HG03039 (cell line): ENCODE measurements around the gene A3GALT2.
"Not testable (repeated sequence)": the region's sequence is repeated elsewhere in the genome, so short reads cannot be mapped to it uniquely, and the experiment has no call there.

Experiments used
- ATAC-seq: cut with Tn5 transposase; IDR thresholded peaks from one replicate; pipeline ENCODE4 v1.9.1; 2021; ENCODE audit warnings: mild to moderate bottlenecking, moderate library complexity; ENCODE audit not compliant: unreplicated experiment

Gene A3GALT2

DNA sequence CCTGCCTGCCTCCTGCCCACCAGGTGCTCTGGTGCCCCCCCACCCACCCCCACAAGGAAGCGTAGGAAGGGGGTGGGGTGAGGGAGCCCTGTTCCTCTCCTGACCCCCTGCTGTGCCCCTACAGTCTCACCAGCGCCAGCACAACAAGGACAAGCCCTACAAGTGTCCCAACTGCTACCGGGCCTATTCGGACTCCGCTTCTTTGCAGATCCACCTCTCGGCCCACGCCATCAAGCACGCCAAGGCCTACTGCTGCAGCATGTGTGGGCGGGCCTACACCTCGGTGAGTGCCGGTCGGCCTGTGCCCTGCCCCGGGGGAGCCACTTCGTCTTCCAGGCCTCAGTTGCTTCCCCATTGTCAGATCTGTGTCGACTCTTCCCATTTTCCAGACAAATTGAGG lies 25.9 kb downstream of the A3GALT2 start:
- no peak for ATAC-seq

DNA sequence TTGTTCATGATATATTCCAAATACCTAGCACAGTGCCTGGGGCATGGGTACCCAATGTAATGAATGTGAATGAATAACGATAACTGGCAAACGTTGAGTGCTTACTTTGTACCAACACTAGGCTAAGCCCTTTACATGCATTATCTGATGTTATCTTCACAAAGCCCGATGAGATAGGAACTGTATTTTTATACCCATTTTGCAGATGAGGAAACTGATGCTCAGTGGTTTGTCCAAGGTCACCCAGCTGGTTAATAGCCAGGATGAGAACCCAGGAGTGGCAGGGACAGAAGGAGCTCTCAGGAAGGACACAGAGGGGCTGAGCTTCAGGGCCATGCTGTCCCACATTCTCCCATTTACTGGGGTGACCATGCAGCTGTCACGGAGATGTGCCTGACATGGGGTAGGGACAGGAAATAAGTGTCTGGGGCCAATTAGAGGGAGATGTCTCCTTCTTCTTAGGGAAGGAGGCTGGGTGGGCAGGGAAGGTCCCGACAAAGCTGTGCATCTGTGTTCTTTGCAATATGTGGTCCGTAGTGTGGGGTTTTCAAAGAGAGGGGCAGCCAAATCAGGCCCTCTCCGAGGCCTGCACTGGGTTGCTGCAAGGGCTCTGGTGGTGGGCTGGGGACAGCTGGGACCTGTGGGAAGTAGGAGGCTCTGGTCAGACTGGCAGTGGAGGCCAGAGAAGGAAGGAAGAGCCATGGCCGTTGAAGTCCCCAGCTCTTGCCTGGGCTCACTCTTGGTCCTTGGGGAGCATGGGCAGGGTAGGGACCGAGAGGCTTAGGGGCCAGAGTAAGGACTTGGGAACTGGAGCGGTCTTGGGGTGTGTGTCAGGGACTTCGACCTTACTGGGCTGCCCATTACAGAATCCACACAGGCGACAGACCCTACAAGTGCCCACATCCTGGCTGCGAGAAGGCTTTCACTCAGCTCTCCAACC lies 26.6 kb downstream of the A3GALT2 start:
- no peak for ATAC-seq

DNA sequence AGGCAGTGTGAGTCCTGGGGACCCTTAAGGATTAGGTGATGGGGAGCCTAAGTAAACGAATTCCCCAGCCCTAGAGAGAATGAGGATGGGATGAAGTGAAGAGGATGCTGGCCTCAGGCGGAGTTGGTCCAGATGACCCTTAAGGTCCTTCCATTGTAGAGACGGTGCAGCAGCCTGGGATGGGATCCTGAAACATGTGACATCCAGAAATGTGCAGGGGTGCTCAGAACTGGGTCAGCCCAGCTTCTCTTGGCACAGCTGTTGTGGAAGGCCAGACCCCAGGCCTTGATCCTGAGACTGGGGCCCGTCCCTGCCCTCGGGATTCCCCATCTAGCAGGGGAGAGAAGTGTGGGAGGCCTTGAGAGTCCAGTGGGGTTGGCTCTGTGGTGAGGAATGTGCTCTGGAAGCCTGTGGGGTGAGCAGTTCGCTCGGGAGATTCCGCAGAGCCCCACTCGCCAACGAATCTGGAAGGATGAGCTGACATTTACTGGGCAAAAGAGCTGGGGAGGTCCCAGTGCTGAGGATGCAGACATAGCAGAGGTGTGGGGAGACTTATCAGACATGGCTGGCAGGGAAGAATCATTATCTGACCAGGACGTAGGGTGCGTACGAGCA lies 28.1 kb downstream of the A3GALT2 start:
- no peak for ATAC-seq

DNA sequence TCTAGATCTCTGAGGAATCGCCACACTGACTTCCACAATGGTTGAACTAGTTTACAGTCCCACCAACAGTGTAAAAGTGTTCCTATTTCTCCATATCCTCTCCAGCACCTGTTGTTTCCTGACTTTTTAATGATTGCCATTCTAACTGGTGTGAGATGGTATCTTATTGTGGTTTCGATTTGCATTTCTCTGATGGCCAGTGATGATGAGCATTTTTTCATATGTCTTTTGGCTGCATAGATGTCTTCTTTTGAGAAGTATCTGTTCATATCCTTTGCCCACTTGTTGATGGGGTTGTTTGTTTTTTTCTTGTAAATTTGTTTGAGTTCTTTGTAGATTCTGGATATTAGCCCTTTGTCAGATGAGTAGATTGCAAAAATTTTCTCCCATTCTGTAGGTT lies 30.3 kb downstream of the A3GALT2 start:
- not testable (repeated sequence) for ATAC-seq

DNA sequence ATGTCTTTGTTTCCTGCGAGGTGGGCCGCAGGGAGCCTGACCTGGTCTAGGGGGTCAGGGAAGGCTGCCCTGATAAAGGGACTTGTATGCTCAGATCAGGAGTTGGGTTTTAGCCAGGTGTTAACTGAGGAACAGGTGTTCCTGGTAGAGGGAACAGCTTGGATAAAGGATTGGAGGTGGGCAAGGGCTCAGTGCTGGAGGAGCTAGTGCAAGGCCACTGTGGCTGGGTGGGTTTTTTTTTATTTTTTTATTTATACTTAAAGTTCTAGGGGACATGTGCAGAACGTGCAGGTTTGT lies 31.1 kb downstream of the A3GALT2 start:
- ATAC-seq: no peak

DNA sequence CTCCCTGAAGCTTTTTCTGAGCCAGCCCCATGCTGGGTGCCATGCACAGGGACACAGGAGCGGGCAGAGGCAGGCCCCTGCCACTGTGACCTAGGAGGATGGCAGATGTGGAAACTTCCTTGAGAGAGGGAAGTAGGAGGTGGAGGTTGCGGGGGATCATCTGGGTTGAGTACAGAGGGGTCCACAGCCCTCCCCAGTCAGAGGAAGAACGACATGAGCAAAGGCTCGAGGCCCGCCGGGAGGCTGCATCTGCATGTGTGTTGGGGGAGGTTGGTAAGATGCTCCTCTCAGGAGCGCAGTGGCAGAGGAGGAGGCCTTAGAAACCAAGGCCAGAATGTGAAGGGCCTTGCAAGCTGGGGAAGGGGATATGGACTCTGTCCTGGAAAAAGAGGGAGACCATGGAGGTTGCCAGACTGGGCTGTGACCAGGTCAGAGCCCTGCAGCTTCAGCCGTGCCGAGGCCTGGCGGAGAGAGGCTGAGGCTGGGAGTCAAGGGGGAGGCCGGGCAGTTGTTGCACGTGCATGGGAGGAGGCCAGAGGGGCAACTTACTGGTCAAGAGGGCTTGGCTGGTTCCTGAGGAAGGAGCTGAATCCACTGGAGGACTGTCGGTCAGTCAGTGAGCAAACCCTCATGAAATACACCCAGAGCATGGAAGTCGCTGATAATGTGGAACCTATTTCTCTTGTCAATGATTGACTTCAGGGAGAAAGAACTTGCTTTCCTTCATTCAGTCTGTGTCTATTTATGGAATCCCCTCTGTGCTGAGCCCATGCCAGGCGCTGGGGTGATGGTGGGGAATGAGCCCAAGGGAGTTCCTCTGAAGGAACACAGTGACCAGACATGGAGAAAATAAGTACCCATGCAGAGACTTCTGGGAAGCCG lies 31.7 kb downstream of the A3GALT2 start:
- no peak for ATAC-seq

DNA sequence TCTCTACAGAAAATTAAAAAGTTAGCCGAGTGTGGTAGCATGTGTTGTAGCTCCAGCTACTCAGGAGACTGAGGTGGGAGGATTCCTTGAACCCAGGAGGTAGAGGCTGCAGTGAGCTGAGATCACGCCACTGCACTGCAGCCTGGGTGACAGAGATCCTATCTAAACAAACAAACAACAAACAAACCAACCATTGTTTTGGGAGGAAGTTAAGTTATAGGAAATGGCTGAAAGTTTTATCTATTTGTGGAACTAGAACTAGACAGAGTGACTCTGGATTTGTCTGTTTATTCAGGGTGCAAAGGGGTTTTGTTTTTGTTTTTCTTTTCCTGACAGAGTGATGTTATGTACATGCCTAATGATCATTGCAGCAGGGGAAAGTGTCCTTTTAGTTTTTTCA lies 33.6 kb downstream of the A3GALT2 start:
- ATAC-seq: no peak

DNA sequence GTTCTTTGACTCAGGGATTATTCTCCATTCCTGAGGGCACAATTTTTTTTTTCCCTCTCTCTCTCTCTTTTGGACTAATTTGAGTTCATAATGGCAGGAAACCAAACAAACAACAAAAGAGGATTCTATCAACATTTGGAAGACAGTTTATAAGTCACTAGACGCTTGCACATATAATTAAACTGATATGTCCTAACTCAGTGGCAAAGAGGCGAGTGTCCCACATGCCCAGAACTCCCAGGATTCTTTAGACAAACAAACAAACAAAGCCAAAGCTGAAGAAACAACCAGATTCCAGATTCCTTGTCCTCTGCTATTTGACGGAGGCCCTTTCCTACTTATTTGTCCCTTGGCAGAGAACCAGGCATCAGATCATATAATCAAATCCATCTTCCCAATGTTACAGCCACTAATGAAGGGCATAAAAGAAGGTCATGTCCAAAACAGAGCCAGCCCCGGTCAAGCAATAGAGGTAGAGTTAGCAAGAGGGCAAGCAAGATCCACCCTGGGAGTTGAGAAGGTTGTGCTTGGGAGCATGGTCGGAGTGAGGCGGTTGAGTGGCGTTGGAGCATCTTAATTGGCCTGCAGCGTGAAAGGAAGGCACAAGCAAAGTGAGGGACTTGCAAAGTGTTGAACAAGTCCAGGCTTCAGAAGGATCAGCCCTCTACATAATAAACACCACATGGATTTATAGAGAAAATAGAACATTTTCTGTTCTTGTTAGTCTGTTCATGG lies 34.3 kb downstream of the A3GALT2 start:
- no peak for ATAC-seq

DNA sequence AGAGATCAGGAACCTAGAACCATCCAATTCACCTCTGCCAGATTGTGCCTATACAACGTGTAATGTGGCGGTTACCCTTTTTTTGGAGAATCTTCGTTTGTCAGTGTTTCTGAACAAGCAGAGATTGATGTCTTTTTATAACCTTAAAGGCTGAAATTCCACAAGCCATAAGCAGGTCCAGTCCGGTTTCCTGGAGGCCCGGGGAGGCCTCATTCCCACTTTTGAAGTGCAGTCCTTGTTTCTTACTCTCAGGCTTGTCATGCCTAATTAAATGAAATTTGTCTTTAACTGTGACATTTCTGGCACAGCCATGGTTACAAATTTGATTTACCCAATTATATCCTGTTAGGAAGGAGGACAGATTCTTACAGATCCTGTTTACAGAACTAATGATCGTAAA lies 36.8 kb downstream of the A3GALT2 start:
- no peak for ATAC-seq

DNA sequence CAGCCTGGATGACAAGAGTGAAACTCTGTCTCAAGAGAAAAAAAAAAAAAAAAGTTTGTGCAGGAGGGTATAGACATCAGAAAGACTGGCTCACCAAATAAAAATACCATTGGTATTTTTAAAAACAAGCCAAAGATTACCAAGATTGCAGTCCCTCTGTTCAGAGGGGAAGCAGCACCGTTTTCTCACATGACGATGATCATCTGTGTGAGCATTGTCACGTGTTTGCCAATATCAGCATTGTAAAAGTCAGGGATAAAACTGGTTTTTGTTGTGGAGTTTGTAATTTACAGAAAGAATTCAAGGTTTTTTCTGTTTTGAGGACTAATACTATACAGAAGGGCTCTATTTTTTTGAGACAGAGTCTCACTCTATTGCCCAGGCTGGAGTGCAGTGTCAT lies 38.1 kb downstream of the A3GALT2 start:
- no peak for ATAC-seq

DNA sequence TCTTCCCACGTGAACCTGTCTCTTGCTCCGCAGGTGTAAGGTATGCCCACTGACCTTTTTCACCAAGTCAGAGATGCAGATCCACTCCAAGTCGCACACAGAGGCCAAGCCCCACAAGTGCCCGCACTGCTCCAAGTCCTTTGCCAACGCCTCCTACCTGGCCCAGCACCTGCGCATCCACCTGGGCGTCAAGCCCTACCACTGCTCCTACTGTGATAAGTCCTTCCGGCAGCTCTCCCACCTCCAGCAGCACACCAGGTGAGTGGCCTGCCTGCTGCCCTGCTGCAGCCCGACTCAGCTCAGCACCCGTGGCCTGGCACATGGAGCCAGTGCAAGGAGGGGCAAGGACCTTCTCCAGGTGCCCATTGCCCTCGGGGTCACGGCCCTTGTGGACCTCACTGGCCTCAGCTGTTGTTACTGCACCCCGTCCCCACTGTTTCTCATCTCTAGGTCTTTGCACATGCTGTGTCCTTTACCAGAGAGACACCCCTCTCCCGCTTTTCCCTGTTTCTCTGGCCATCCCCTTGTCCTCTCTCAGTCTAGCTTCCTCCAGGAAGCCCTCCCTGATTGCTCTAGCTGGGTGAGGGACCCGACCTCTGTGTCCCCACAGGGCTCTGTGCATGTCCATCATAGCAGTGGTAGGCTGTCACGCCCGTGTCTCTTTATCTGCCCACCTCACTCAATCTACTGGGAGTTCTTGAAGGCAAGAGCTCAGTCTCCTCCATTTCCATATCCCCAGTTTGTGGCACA lies 39.2 kb downstream of the A3GALT2 start:
- ATAC-seq: no peak

DNA sequence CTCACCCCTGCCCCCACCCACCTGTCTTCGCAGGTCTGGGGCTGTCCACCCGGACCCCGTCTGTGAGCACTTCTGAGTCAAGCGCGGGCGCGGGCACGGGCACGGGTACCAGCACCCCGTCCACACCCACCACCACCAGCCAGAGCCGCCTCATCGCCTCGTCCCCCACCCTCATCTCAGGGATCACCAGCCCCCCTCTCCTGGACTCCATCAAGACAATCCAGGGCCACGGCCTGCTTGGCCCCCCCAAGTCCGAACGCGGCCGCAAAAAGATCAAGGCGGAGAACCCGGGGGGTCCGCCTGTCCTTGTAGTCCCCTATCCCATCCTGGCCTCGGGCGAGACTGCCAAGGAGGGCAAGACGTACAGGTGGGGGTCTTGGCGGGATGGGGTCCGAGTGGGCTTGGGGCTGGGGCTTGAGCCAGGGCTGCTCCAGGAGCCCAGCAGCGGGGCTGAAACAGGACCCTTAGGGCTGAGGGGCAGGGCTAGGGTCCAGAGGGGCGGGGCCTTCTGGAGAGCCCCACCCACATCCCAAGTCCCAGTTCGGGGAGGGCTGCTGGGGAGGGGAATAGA lies 40.7 kb downstream of the A3GALT2 start:
- ATAC-seq: no peak

DNA sequence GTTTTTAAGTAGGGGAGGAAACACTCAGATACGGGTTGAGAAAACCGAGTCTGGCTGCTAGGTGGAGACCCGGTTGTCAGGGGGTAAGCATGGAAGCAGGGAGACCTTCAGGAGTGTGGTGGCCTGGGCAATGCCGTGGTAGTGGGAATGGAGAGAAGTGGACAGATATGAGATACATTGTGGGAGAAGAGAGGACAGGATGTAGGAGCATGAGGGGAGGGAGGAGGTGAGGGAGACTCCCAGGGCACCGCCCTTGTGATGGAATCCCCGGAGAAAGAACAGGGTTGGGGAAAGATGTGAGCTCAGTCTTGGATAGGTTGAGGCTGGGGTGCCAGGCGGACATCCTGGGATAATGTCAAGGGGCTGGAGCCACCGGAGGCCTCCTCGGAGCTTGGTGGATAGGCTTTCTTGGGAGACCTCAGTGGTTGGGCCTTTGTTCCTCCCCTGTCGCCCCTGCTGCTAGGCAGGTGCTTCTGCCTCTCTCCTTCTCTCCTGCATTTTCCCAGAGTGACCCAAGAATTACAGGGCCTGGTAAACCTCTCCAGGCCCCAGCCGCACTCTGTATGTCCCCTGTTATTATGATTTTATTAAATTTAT lies 43.3 kb downstream of the A3GALT2 start:
- no peak for ATAC-seq

DNA sequence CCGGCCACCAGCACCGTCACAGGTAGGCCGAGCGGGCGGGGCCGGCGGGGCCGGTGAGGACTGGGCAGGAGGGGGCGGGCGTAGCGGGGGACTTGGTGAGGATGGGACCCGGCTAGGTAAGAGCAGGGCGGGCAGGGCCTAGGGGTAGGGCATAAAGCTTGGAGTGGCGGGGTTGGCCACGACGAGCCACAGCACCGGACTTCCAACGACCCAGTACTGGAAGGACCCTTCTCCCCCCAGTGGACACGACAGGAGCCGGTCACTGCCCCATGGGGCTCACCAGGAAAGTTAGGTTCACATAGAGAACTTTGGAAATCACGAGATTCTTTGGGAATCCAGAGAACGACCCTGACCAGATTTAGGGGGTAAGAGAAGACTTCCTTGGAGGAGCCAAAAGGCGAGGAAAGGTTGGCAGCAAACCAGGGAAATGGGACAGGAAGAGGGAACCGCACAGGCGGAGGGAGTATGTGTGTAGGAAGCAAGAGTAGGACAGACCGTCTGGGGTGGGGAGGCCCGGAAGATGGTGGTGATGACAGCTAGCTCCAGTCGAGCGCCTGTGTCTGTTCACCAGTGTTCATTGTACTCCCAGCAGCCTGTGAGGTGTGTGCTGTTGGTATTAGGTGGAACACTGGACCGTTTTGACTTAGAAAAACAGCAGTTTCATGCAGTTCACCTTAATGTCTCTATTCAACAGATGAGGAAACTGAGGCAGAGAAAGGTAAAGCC lies 44.2 kb downstream of the A3GALT2 start:
- ATAC-seq: no peak

DNA sequence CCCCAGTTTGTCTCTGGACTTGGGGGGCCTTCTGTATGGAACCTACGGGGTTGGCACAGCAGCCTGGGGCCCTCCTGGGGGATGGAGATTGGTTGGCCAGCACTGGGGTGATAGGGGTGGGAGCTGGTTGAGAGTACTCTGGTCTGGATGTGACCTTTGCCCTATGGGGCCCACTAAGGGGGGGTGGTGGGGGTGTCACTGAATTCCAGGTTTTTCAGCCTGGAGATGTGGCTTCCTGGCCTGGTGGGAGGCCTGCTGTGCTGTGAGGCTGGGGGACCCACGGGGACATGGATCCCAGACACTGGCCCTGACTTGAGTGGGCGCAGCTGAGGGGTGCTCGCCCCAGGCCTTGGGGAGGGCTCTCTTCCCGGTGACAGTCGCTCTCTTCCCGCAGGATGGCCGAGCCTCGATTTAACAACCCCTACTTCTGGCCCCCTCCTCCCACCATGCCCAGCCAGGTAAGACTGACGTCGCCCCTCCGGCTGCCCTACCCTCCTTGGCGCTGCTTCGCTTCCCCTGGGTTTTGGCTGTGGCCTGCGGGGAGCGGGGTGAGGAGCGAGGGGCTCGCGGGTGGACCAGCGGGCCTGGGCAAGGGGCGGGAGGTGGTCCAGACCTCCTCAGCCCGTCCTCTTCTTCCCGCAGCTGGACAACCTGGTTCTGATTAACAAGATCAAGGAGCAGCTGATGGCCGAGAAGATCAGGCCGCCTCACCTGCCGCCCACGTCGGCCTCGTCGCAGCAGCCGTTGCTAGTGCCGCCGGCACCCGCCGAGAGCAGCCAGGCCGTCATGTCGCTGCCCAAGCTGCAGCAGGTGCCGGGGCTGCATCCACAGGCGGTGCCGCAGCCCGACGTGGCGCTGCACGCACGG lies 45.0 kb downstream of the A3GALT2 start:
- no peak for ATAC-seq

DNA sequence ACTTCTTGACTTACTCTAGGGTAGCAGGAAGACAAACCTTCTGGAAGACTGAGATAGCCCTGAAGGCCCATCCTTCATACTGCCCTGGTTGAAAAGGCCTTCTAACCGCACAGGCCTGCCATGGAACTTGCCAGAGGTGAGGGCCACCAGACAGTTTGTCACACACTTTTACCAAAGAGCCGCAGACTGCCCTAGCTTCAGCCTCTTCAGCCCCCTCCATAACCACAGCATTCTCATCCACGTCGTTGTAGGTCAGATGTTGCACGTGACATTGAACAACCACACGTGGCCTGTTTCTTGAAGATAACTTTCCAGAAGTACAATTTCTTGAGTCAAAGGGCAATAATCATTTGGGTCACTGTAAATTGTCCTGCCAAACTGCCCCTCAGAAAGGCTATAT lies 45.7 kb downstream of the A3GALT2 start:
- ATAC-seq: no peak

DNA sequence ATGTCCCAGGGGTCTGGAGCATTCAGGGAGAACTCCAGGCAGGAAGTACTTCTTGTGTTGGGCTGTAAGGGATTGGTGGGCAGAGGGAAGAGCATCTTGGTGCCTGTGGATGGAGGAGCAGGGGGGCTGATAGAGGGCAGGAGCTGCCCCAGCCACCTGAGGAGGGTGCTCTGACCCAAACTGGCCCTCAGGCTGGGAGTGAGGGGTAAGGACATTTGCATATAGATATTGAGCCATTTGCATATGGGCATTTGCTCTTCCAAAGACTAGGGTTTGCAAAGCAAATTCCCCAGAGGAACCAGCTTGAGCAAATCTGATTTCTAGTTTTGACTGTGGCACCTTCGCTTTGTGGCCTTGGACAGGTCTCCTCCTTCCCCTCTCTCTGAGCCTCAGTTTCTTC lies 46.5 kb downstream of the A3GALT2 start:
- no peak for ATAC-seq

DNA sequence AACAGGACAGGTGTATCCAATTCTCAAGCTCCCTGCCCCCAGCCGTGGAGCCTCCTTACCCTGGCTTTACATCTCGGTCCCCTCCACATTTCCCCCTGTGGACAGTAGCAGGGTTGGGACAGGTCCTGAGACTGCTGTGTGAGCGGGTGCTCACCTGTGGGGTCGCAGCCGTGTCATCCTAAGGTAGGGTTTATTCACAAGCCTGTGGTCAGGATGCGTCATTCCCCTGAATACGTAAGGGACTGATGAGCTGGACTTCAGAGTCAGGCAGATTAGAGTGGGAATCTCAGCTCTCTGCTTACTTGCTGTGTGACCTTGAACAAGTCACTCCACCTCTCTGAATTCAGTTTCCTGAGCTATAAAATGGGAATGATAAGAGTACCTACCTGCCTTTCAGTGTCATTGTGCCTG lies 46.9 kb downstream of the A3GALT2 start:
- no peak for ATAC-seq
